H1 (cell line): ENCODE results near the gene USF1.

Experiments
- CBX8 ChIP-seq: fragments of 300-800, 300-1000 bp; sonication (generic); IDR thresholded peaks from 2 replicates; pipeline ENCODE4 v1.7.1; 2016; ENCODE audit warnings: low read depth, low read length, borderline replicate concordance
- CEBPB ChIP-seq: IDR thresholded peaks from 2 replicates; pipeline ENCODE4 v1.6.1; 2012; ENCODE audit warnings: low read depth, low read length
- EZH2 ChIP-seq: fragments of 200-600 bp; sonication (generic); IDR thresholded peaks from 2 replicates; pipeline ENCODE4 v1.7.1; 2012; ENCODE audit warnings: low read depth, mild to moderate bottlenecking, moderate library complexity, low read length, inconsistent platforms; ENCODE audit not compliant: severe bottlenecking
- RAD21 ChIP-seq, 2 experiments: IDR thresholded peaks in 1 of 2; conservative IDR thresholded peaks in 1 of 2; 2 replicates each; pipeline ENCODE4 v1.6.1; 2011; ENCODE audit warnings: low read depth in 2 of 2, low read length in 2 of 2, improper control_type of control experiment in 1 of 2, inconsistent platforms in 1 of 2, mild to moderate bottlenecking in 1 of 2, moderate library complexity in 1 of 2
- SAP30 ChIP-seq: fragments of 300-600 bp; sonication (generic); IDR thresholded peaks from 2 replicates; pipeline ENCODE4 v1.7.1; 2012; ENCODE audit warnings: low read length, moderate library complexity, mild to moderate bottlenecking, inconsistent platforms; ENCODE audit not compliant: insufficient read depth, insufficient replicate concordance
- YY1 ChIP-seq: IDR thresholded peaks from 2 replicates; pipeline ENCODE4 v1.6.1; 2011; ENCODE audit warnings: low read depth, mild to moderate bottlenecking, low read length
- ZNF274 ChIP-seq: IDR thresholded peaks from 2 replicates; pipeline ENCODE4 v1.7.0; 2012; ENCODE audit warnings: low read length, borderline replicate concordance; ENCODE audit errors: extremely low read depth
- TF ChIP-seq, protein P1 (sequence below), 3 experiments: IDR thresholded peaks; 1 replicate in 2 of 3; 2 replicates in 1 of 3; pipeline versions ENCODE4 v1.5.1 to v1.6.1; 2011; ENCODE audit warnings: low read length in 3 of 3, mild to moderate bottlenecking in 3 of 3, inconsistent platforms in 2 of 3, low read depth in 1 of 3, moderate library complexity in 1 of 3; ENCODE audit not compliant: insufficient read depth in 1 of 3; ENCODE audit errors: control extremely low read depth in 1 of 3

DNA sequence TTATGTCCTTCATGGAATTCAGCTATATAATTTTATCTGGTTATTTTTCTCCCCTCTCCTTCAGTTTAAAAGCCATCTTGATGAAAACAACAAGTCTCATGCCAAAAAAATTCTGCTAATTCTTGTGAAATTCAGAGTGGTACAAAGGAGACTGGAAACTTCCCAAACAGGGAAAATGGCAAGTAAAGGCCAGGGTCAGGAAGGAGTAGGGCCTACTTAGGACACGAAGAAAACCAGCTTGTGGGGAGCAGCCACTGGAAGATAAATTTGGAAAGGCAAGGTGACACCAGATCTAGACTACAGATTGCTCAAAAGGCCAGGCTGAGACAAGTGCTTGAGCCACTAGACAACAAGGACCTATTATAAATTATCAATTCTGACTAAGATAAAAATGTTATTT, 13.4 kb downstream of the USF1 start:
- TF ChIP-seq ZNF274: no peak
- TF ChIP-seq, protein P1, sequence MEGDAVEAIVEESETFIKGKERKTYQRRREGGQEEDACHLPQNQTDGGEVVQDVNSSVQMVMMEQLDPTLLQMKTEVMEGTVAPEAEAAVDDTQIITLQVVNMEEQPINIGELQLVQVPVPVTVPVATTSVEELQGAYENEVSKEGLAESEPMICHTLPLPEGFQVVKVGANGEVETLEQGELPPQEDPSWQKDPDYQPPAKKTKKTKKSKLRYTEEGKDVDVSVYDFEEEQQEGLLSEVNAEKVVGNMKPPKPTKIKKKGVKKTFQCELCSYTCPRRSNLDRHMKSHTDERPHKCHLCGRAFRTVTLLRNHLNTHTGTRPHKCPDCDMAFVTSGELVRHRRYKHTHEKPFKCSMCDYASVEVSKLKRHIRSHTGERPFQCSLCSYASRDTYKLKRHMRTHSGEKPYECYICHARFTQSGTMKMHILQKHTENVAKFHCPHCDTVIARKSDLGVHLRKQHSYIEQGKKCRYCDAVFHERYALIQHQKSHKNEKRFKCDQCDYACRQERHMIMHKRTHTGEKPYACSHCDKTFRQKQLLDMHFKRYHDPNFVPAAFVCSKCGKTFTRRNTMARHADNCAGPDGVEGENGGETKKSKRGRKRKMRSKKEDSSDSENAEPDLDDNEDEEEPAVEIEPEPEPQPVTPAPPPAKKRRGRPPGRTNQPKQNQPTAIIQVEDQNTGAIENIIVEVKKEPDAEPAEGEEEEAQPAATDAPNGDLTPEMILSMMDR (IDR thresholded peaks at IDR 0.05; ENCODE audit: control extremely low read depth in 1 of 3, insufficient read depth in 1 of 3, low read depth in 1 of 3, low read length in 3 of 3): no peak
- no peak for TF ChIP-seq EZH2
- TF ChIP-seq SAP30: no peak
- no peak for TF ChIP-seq CEBPB
- TF ChIP-seq YY1: no peak
- TF ChIP-seq CBX8: no peak
- TF ChIP-seq RAD21 (IDR thresholded peaks at IDR 0.05 in 1 of 2, conservative IDR thresholded peaks at IDR 0.05 in 1 of 2; ENCODE audit: low read depth in 2 of 2, low read length in 2 of 2): no peak
